IMR-90 (cell line): ENCODE data around the gene EXOC6. TPM values are rescaled to one million over a fixed set of nuclear protein-coding genes. Genes with fewer than 3 reads are reported as not detected.
"Not testable (repeated sequence)": the region's sequence is repeated elsewhere in the genome, so short reads cannot be mapped to it uniquely, and the experiment has no call there.

Experiments used
- ATAC-seq: fragments of 200-7000 bp; cut with Tn5 transposase; 2 replicates; pipeline ENCODE4 v1.9.1; 2020; ENCODE audit warnings: low read depth, mild to moderate bottlenecking, moderate library complexity
- BruUV-seq: library from RNA; stranded (reverse); fragments of 400-500 nt; replicated peaks from 2 replicates; lab custom pipeline; 2021; lab: Mats Ljungman, UMichigan
- CTCF ChIA-PET: fragments of 300-600 bp; formaldehyde crosslinking; extraction: SDS; loops from one replicate; lab custom pipeline; 2021; ENCODE audit warnings: antibody characterized with exemption; lab: Yijun Ruan, JAX
- POLR2A ChIA-PET: fragments of 300-600 bp; sonication (Branson Sonifier 250); formaldehyde crosslinking; loops from one replicate; lab custom pipeline; 2022; ENCODE audit warnings: antibody characterized with exemption; ENCODE audit not compliant: unreplicated experiment; lab: Charles Lee
- DNase-seq: peaks from one replicate; pipeline ENCODE4 v3.0.0; 2013
- H2AFZ ChIP-seq: replicated peaks from 2 replicates; pipeline ENCODE3; 2013; ENCODE audit warnings: low read length, mild to moderate bottlenecking; ENCODE audit not compliant: poor library complexity
- H2AK5ac ChIP-seq: 2 replicates; pipeline ENCODE4 v1.6.1; 2013; ENCODE audit warnings: low read depth, low read length, inconsistent platforms
- H2AK9ac ChIP-seq: replicated peaks from 2 replicates; pipeline ENCODE3; 2013; ENCODE audit warnings: mild to moderate bottlenecking, low read depth, low read length, moderate library complexity; ENCODE audit not compliant: poor library complexity
- H2BK120ac ChIP-seq: 2 replicates; pipeline ENCODE4 v1.6.1; 2013; ENCODE audit warnings: low read depth, low read length, inconsistent platforms
- H2BK15ac ChIP-seq: 3 replicates; pipeline ENCODE4 v1.6.1; 2013; ENCODE audit warnings: low read depth, low read length, inconsistent platforms
- H2BK20ac ChIP-seq: 2 replicates; pipeline ENCODE4 v1.6.1; 2013; ENCODE audit warnings: low read depth, mild to moderate bottlenecking, inconsistent platforms, low read length, moderate library complexity
- H2BK5ac ChIP-seq: 2 replicates; pipeline ENCODE4 v1.6.1; 2013; ENCODE audit warnings: mild to moderate bottlenecking, low read depth, low read length, inconsistent platforms; ENCODE audit not compliant: poor library complexity, severe bottlenecking
- H3K14ac ChIP-seq: replicated peaks from 2 replicates; pipeline ENCODE4 v1.6.1; 2013; ENCODE audit warnings: low read depth, low read length, inconsistent platforms
- H3K18ac ChIP-seq: 2 replicates; pipeline ENCODE4 v1.6.1; 2013; ENCODE audit warnings: low read depth, low read length, control low read depth
- H3K23ac ChIP-seq: 2 replicates; pipeline ENCODE4 v1.6.1; 2013; ENCODE audit warnings: low read depth, low read length, inconsistent platforms
- H3K27ac ChIP-seq: 2 replicates; pipeline ENCODE4 v1.5.1; 2013; ENCODE audit warnings: mild to moderate bottlenecking, control low read depth, low read length; ENCODE audit not compliant: insufficient read depth
- H3K27me3 ChIP-seq: 2 replicates; pipeline ENCODE4 v1.6.1; 2013; ENCODE audit warnings: low read length; ENCODE audit not compliant: control insufficient read depth, insufficient read depth
- H3K36me3 ChIP-seq: 2 replicates; pipeline ENCODE4 v1.6.1; 2013; ENCODE audit warnings: low read length, mixed read lengths; ENCODE audit not compliant: control insufficient read depth, insufficient read depth
- H3K4ac ChIP-seq: 2 replicates; pipeline ENCODE4 v1.6.1; 2013; ENCODE audit warnings: low read depth, low read length, inconsistent platforms
- H3K4me1 ChIP-seq: 2 replicates; pipeline ENCODE4 v1.6.1; 2013; ENCODE audit warnings: low read length, mixed read lengths; ENCODE audit not compliant: control insufficient read depth, insufficient read depth
- H3K4me2 ChIP-seq: 2 replicates; pipeline ENCODE4 v1.6.1; 2013; ENCODE audit warnings: low read depth, mild to moderate bottlenecking, control low read depth, low read length, moderate library complexity
- H3K4me3 ChIP-seq: 2 replicates; pipeline ENCODE4 v1.5.1; 2013; ENCODE audit warnings: low read depth, mild to moderate bottlenecking, control low read depth, low read length, moderate library complexity; ENCODE audit not compliant: insufficient read depth
- H3K56ac ChIP-seq: 2 replicates; pipeline ENCODE4 v1.6.1; 2013; ENCODE audit warnings: low read length, inconsistent platforms; ENCODE audit not compliant: insufficient read depth; ENCODE audit errors: extremely low read depth
- H3K79me1 ChIP-seq, 2 experiments: 2 replicates each; pipeline ENCODE4 v1.6.1; 2013; ENCODE audit warnings: low read length in 2 of 2, inconsistent platforms in 1 of 2, low read depth in 1 of 2
- H3K9ac ChIP-seq: 2 replicates; pipeline ENCODE4 v1.6.1; 2013; ENCODE audit warnings: low read depth, low read length, control low read depth
- H3K9me1 ChIP-seq: 2 replicates; pipeline ENCODE4 v1.6.1; 2013; ENCODE audit warnings: low read length, inconsistent platforms; ENCODE audit not compliant: insufficient read depth
- H3K9me3 ChIP-seq: 2 replicates; pipeline ENCODE4 v1.6.1; 2013; ENCODE audit warnings: low read length; ENCODE audit not compliant: control insufficient read depth, insufficient read depth
- H4K20me1 ChIP-seq: 2 replicates; pipeline ENCODE4 v1.6.1; 2013; ENCODE audit warnings: low read length, inconsistent platforms; ENCODE audit not compliant: insufficient read depth
- H4K5ac ChIP-seq: 2 replicates; pipeline ENCODE4 v1.6.1; 2013; ENCODE audit warnings: mild to moderate bottlenecking, low read depth, low read length, control low read depth
- H4K8ac ChIP-seq, 2 experiments: 2 replicates each; pipeline ENCODE4 v1.6.1; 2013; ENCODE audit warnings: low read depth in 2 of 2, low read length in 2 of 2, control low read depth in 1 of 2, inconsistent platforms in 1 of 2
- H4K91ac ChIP-seq: 2 replicates; pipeline ENCODE4 v1.6.1; 2013; ENCODE audit warnings: low read depth, low read length, inconsistent platforms; ENCODE audit not compliant: insufficient read depth
- CHD1 ChIP-seq: IDR thresholded peaks from 2 replicates; pipeline ENCODE4 v1.6.1; 2012; ENCODE audit warnings: low read depth, low read length, improper control_type of control experiment
- CTCF ChIP-seq: conservative IDR thresholded peaks from 2 replicates; pipeline ENCODE4 v1.5.1; 2012; ENCODE audit warnings: mild to moderate bottlenecking, low read depth, low read length, improper control_type of control experiment
- FOS ChIP-seq: fragments of 150-350 bp; IDR thresholded peaks from 2 replicates; pipeline ENCODE4 v1.6.1; 2016; ENCODE audit warnings: low read depth, low read length
- MXI1 ChIP-seq: IDR thresholded peaks from 2 replicates; pipeline ENCODE4 v1.6.1; 2012; ENCODE audit warnings: low read depth, mild to moderate bottlenecking, low read length, moderate library complexity, borderline replicate concordance
- POLR2A ChIP-seq: IDR thresholded peaks from 2 replicates; pipeline ENCODE4 v1.6.1; 2012; ENCODE audit warnings: mild to moderate bottlenecking, low read depth, low read length
- SMC3 ChIP-seq: fragments of 150-350 bp; IDR thresholded peaks from 2 replicates; pipeline ENCODE4 v1.6.1; 2016; ENCODE audit warnings: low read depth, mild to moderate bottlenecking, antibody characterized with exemption, low read length, moderate library complexity
- WGBS, 2 experiments: methylation state at CpG; one replicate each; pipeline versions ENCODE4 v1.1.5 to v1.1.7; 2013; ENCODE audit warnings: missing lambda C conversion rate in 2 of 2; ENCODE audit not compliant: insufficient read length in 1 of 2; ENCODE audit errors: extremely low coverage in 2 of 2; 5-methylcytosine and 5-hydroxymethylcytosine counted together
- dilution Hi-C: fragments of 300-500 bp; cut with HindIII; formaldehyde crosslinking; loops from one replicate; pipeline ENCODE4 v1.14.3; 2018; ENCODE audit warnings: low sequenced_read_pairs; ENCODE audit not compliant: unreplicated experiment
- in situ Hi-C: fragments of 300-500 bp; cut with MboI; formaldehyde crosslinking; loops from 3 replicates; pipeline ENCODE4 v1.14.3; 2019; ENCODE audit warnings: low sequenced_read_pairs, inconsistent platforms, mixed read lengths
- intact Hi-C: fragments of 100-400 bp; cut with micrococcal nuclease; formaldehyde crosslinking; loops from 2 replicates; pipeline ENCODE4 v1.10.0; 2022
- polyA plus RNA-seq, 3 experiments: library from polyadenylated mRNA; depleted of rRNA; stranded (reverse); fragments of >200 nt; gene quantifications; 2 replicates each; pipeline ENCODE4 v1.2.3, GENCODE V29; 2012; ENCODE audit warnings: low replicate concordance in 1 of 3
- total RNA-seq: library from RNA; depleted of rRNA; stranded (reverse); fragments of >200 nt; gene quantifications from 2 replicates; pipeline ENCODE4 v1.2.3, GENCODE V29; 2012

Gene EXOC6
- total and polyA plus RNA-seq, 2 of the 4 experiments (the other 2 are of a cell fraction): 4.5 to 11.5 TPM

GRCh38 chr10:92946491-92946890 is 98.2 kb downstream of the EXOC6 start:
- Histone ChIP-seq H2AK9ac (no peak overlapping the region), H3K9me3 (no peaks in the 10 kb centered on the region), H3K18ac (no peak overlapping the region), H3K4ac (no peak overlapping the region), H3K4me3 (no peak overlapping the region), H4K20me1 (no peaks in the 10 kb centered on the region), H3K23ac (no peak overlapping the region), H3K27me3 (no peaks in the 10 kb centered on the region), H3K14ac (no peak overlapping the region), H3K9me1 (no peaks in the 10 kb centered on the region), H2BK120ac (no peak overlapping the region), H3K36me3 (no peaks in the 10 kb centered on the region; the same call in 1 of the 2 replicates), H3K4me1 (no peaks in the 10 kb centered on the region), H3K56ac (no peak overlapping the region), H2AK5ac (no peak overlapping the region), H3K79me1 (no peaks in the 10 kb centered on the region), H2AFZ (no peak overlapping the region), H3K4me2 (no peak overlapping the region), H2BK15ac (no peak overlapping the region), H2BK20ac (no peak overlapping the region), H4K91ac (no peak overlapping the region), H4K8ac (no peak overlapping the region), H3K27ac (no peak overlapping the region), H3K9ac (no peak overlapping the region), H4K5ac (no peak overlapping the region), H2BK5ac (no peak overlapping the region)
- POLR2A ChIA-PET: interaction anchor here (0.6 kb wide), 1 partner anchor 17 kb away, joined by 3 read pairs; no protein-coding TSS in a partner anchor
- DNase-seq (no peak), ATAC-seq (no peak)
- intact Hi-C loops: no loop called here
- CTCF ChIA-PET: no interaction called here
- in situ Hi-C loops: no loop called here
- BruUV-seq: no TSS peak
- dilution Hi-C loops: no loop called here
- TF ChIP-seq CHD1 (no peak), SMC3 (no peak), FOS (no peak), POLR2A (no peak), CTCF (no peak), MXI1 (no peak)
- no CpG with 5 or more reads among the region's 3 CpGs for WGBS, 2 experiments

- in situ Hi-C loops, H3K4me3 ChIP-seq, H3K36me3 ChIP-seq, H4K5ac ChIP-seq, dilution Hi-C loops, H3K4ac ChIP-seq, H3K27me3 ChIP-seq, ATAC-seq, H3K79me1 ChIP-seq, H4K91ac ChIP-seq, H2AK5ac ChIP-seq, H3K56ac ChIP-seq, H2AFZ ChIP-seq, H3K9ac ChIP-seq, H3K27ac ChIP-seq, H3K9me1 ChIP-seq, H3K9me3 ChIP-seq, H3K4me1 ChIP-seq, BruUV-seq, H3K14ac ChIP-seq, H2BK15ac ChIP-seq, H3K18ac ChIP-seq, H4K20me1 ChIP-seq, H2BK5ac ChIP-seq, H2AK9ac ChIP-seq, H3K4me2 ChIP-seq, CTCF ChIA-PET, DNase-seq, H3K23ac ChIP-seq, H2BK120ac ChIP-seq, H2BK20ac ChIP-seq, intact Hi-C loops, H4K8ac ChIP-seq, POLR2A ChIA-PET: not testable (repeated sequence)
Observed at GRCh38 chr10:92952573-92952972, 104.3 kb downstream of the EXOC6 start.
